Epithelial cell of proximal tubule (primary cell): ENCODE data around the gene PLCB1. TPM values are rescaled to one million over a fixed set of nuclear protein-coding genes. Genes with fewer than 3 reads are reported as not detected.

Source experiments
- DNase-seq: peaks from one replicate; pipeline ENCODE4 v3.0.0-alpha.2; 2011; ENCODE audit warnings: low read depth
- H3K4me3 ChIP-seq: 2 replicates; pipeline ENCODE4 v1.5.1; 2011; ENCODE audit warnings: low read depth, mild to moderate bottlenecking, low read length
- CTCF ChIP-seq: conservative IDR thresholded peaks from 2 replicates; pipeline ENCODE4 v1.5.1; 2012; ENCODE audit warnings: low read depth, mild to moderate bottlenecking, low read length
- total RNA-seq: library from RNA; depleted of rRNA; stranded (reverse); fragments of >200 nt; gene quantifications from 2 replicates; pipeline ENCODE4 v1.2.3, GENCODE V29; 2015

PLCB1 gene
- total RNA-seq, 1 donor from 2014 or later: 2.2 TPM

GRCh38 chr20:8408587-8409307 is 276.7 kb downstream of the PLCB1 start:
- no peak for DNase-seq
- TF ChIP-seq CTCF: no peak
- no peak overlapping the region for H3K4me3 ChIP-seq

- no peak overlapping the region for H3K4me3 ChIP-seq
- no peak for TF ChIP-seq CTCF
- no peak for DNase-seq
Observed at GRCh38 chr20:8413691-8414090, 281.6 kb downstream of the PLCB1 start.

- peak; percentile 92 for DNase-seq
- no peak overlapping the region for H3K4me3 ChIP-seq
- TF ChIP-seq CTCF: no peak
Observed at GRCh38 chr20:8414586-8415274, 282.7 kb downstream of the PLCB1 start.

- TF ChIP-seq CTCF: no peak
- DNase-seq: no peak
- H3K4me3 ChIP-seq: no peak overlapping the region
Observed at GRCh38 chr20:8421981-8422380, 289.9 kb downstream of the PLCB1 start.

GRCh38 chr20:8423482-8423881 is 291.4 kb downstream of the PLCB1 start:
- DNase-seq: no peak
- H3K4me3 ChIP-seq: no peak overlapping the region
- no peak for TF ChIP-seq CTCF

GRCh38 chr20:8424010-8424409 is 291.9 kb downstream of the PLCB1 start:
- H3K4me3 ChIP-seq: no peak overlapping the region
- DNase-seq: no peak
- TF ChIP-seq CTCF: no peak
